Effector memory CD4-positive, alpha-beta T cell (primary cell): ENCODE results near the gene USP20.
"Not testable (repeated sequence)": the region's sequence is repeated elsewhere in the genome, so short reads cannot be mapped to it uniquely, and the experiment has no call there.

Experiments used
- DNase-seq, 3 donors: peaks; one replicate each; pipeline ENCODE4 v3.0.0-alpha.2; 2020
- H3K27ac ChIP-seq: 2 replicates; pipeline ENCODE4 v1.7.0; 2013; ENCODE audit warnings: mild to moderate bottlenecking, low read length, moderate library complexity; ENCODE audit not compliant: insufficient read depth, poor library complexity, severe bottlenecking
- H3K27me3 ChIP-seq: replicated peaks from 2 replicates; pipeline ENCODE4 v1.7.0; 2013; ENCODE audit warnings: mild to moderate bottlenecking, low read length; ENCODE audit not compliant: insufficient read depth, control insufficient read depth, poor library complexity, severe bottlenecking
- H3K36me3 ChIP-seq: 2 replicates; pipeline ENCODE4 v1.7.0; 2013; ENCODE audit warnings: mild to moderate bottlenecking, low read length, moderate library complexity; ENCODE audit not compliant: control insufficient read depth, insufficient read depth
- H3K4me1 ChIP-seq: 2 replicates; pipeline ENCODE4 v1.7.0; 2013; ENCODE audit warnings: low read length, mild to moderate bottlenecking; ENCODE audit not compliant: control insufficient read depth, insufficient read depth, poor library complexity, severe bottlenecking
- H3K4me3 ChIP-seq: 2 replicates; pipeline ENCODE4 v1.7.0; 2013; ENCODE audit warnings: low read length, low read depth, mild to moderate bottlenecking; ENCODE audit not compliant: insufficient read depth, poor library complexity, severe bottlenecking
- H3K9me3 ChIP-seq: 2 replicates; pipeline ENCODE4 v1.7.0; 2013; ENCODE audit warnings: mild to moderate bottlenecking, low read length, moderate library complexity; ENCODE audit not compliant: control insufficient read depth

The USP20 gene

GRCh38 chr9:129889122-129889940, 54.1 kb downstream of the USP20 start:
- Histone ChIP-seq H3K9me3 (no peaks in the 10 kb centered on the region), H3K36me3 (no peaks in the 10 kb centered on the region), H3K27me3 (no peaks in the 10 kb centered on the region), H3K4me3 (peak overlapping the region; percentile 46), H3K27ac (peak overlapping the region; percentile 99), H3K4me1 (peaks cover 83% of the 10 kb centered on the region)
- peak in 2 of 3 donors; percentile 31 to 54 for DNase-seq

GRCh38 chr9:129889941-129890717, 54.9 kb downstream of the USP20 start:
- Histone ChIP-seq H3K27me3 (no peaks in the 10 kb centered on the region), H3K27ac (peak overlapping the region; percentile 99), H3K36me3 (peaks cover 3% of the 10 kb centered on the region), H3K9me3 (no peaks in the 10 kb centered on the region), H3K4me1 (peaks cover 85% of the 10 kb centered on the region), H3K4me3 (peak overlapping the region; percentile 46)
- DNase-seq, result peak in 2 of 3 donors; percentile 51 to 57

- not testable (repeated sequence) for DNase-seq, H3K9me3 ChIP-seq, H3K27me3 ChIP-seq, H3K36me3 ChIP-seq
- peak overlapping the region; percentile 99 for H3K27ac ChIP-seq
- H3K4me3 ChIP-seq, result peak overlapping the region; percentile 46
- peaks cover 85% of the 10 kb centered on the region for H3K4me1 ChIP-seq
These were observed 55.6 kb downstream of the USP20 start for GRCh38 chr9:129890718-129891299.

GRCh38 chr9:129891569-129891968, 56.3 kb downstream of the USP20 start:
- DNase-seq, result no peak
- Histone ChIP-seq H3K4me3 (peak overlapping the region; percentile 35), H3K9me3 (no peaks in the 10 kb centered on the region), H3K36me3 (peaks cover 4% of the 10 kb centered on the region), H3K4me1 (peaks cover 84% of the 10 kb centered on the region), H3K27ac (peak overlapping the region; percentile 99), H3K27me3 (no peaks in the 10 kb centered on the region)

- Histone ChIP-seq H3K4me1 (peaks cover 67% of the 10 kb centered on the region), H3K27me3 (no peaks in the 10 kb centered on the region), H3K9me3 (no peaks in the 10 kb centered on the region), H3K4me3 (no peak overlapping the region), H3K36me3 (peaks cover 19% of the 10 kb centered on the region), H3K27ac (peak overlapping the region; percentile 99)
- peak; percentile 29 to 33 (median 29) for DNase-seq
These were observed 59.0 kb downstream of the USP20 start for GRCh38 chr9:129894120-129894823.

GRCh38 chr9:129895376-129896268, 60.4 kb downstream of the USP20 start:
- H3K27ac ChIP-seq, result peak overlapping the region; percentile 99

GRCh38 chr9:129897263-129897662, 62.0 kb downstream of the USP20 start:
- Histone ChIP-seq H3K27ac (no peak overlapping the region), H3K4me1 (peaks cover 41% of the 10 kb centered on the region), H3K4me3 (no peak overlapping the region), H3K27me3 (no peaks in the 10 kb centered on the region), H3K9me3 (no peaks in the 10 kb centered on the region), H3K36me3 (peaks cover 48% of the 10 kb centered on the region)
- DNase-seq, result no peak

More at GRCh38 chr9:129895376-129896268, 60.4 kb downstream of the USP20 start:
- Histone ChIP-seq H3K9me3 (no peaks in the 10 kb centered on the region), H3K4me3 (no peak overlapping the region), H3K4me1 (peaks cover 58% of the 10 kb centered on the region), H3K27me3 (no peaks in the 10 kb centered on the region), H3K36me3 (peaks cover 32% of the 10 kb centered on the region)
- peak; percentile 39 to 59 (median 44) for DNase-seq

- Histone ChIP-seq H3K4me3 (no peak overlapping the region), H3K36me3 (peaks cover 56% of the 10 kb centered on the region), H3K4me1 (peaks cover 32% of the 10 kb centered on the region), H3K27me3 (no peaks in the 10 kb centered on the region), H3K27ac (peak overlapping the region; percentile 13), H3K9me3 (no peaks in the 10 kb centered on the region)
- no peak for DNase-seq
These were observed 62.9 kb downstream of the USP20 start for GRCh38 chr9:129898185-129898584.

- Histone ChIP-seq H3K36me3 (peaks cover 61% of the 10 kb centered on the region), H3K9me3 (no peaks in the 10 kb centered on the region), H3K27me3 (no peaks in the 10 kb centered on the region), H3K4me3 (no peak overlapping the region), H3K4me1 (peaks cover 21% of the 10 kb centered on the region), H3K27ac (peak overlapping the region; percentile 29)
- no peak for DNase-seq
These were observed 64.4 kb downstream of the USP20 start for GRCh38 chr9:129899620-129900019.
